HAP-1 (cell line): Measurements from ENCODE around the gene GAS2L2.
"Not testable (repeated sequence)": the region's sequence is repeated elsewhere in the genome, so short reads cannot be mapped to it uniquely, and the experiment has no call there.

Experiments
- DNase-seq, 2 experiments: peaks; one replicate each; pipeline ENCODE4 v3.0.0-alpha.2; 2016 to 2020; ENCODE audit warnings: low spot score in 2 of 2
- H3K27me3 ChIP-seq: fragments of 250-450 bp; sonication (Bioruptor Pico); 2 replicates; pipeline ENCODE4 v1.5.1; 2020; ENCODE audit warnings: low read depth, mild to moderate bottlenecking, moderate library complexity
- H3K36me3 ChIP-seq: fragments of 250-450 bp; sonication (Bioruptor Pico); replicated peaks from 2 replicates; pipeline ENCODE4 v1.5.1; 2020; ENCODE audit warnings: mild to moderate bottlenecking
- H3K4me1 ChIP-seq: fragments of 250-450 bp; sonication (Bioruptor Pico); 2 replicates; pipeline ENCODE4 v1.5.1; 2020; ENCODE audit warnings: mild to moderate bottlenecking
- H3K4me3 ChIP-seq: fragments of 250-450 bp; sonication (Bioruptor Pico); 2 replicates; pipeline ENCODE4 v1.5.1; 2020; ENCODE audit warnings: mild to moderate bottlenecking, moderate library complexity
- H3K9me3 ChIP-seq: fragments of 250-450 bp; sonication (Bioruptor Pico); 2 replicates; pipeline ENCODE4 v1.5.1; 2020; ENCODE audit warnings: mild to moderate bottlenecking, moderate library complexity
- in situ Hi-C: fragments of 300-500 bp; cut with MboI; formaldehyde crosslinking; loops from 3 replicates; pipeline ENCODE4 v1.14.3; 2020; ENCODE audit warnings: low sequenced_read_pairs, inconsistent platforms, mixed read lengths

GAS2L2 gene

GRCh38 chr17:35703308-35703707 lies 49.7 kb downstream of the GAS2L2 start:
- in situ Hi-C loops, H3K4me3 ChIP-seq, H3K27me3 ChIP-seq, H3K36me3 ChIP-seq, H3K4me1 ChIP-seq, H3K9me3 ChIP-seq, DNase-seq: not testable (repeated sequence)

GRCh38 chr17:35701491-35701890 lies 51.5 kb downstream of the GAS2L2 start:
- in situ Hi-C loops, result no loop called here
- no peaks in the 10 kb centered on the region for H3K9me3 ChIP-seq
- no peak for DNase-seq
- H3K36me3 ChIP-seq, result no peaks in the 10 kb centered on the region; the same call in none of the 2 replicates
- no peaks in the 10 kb centered on the region for H3K27me3 ChIP-seq
- peaks cover 2% of the 10 kb centered on the region; the same call in 1 of the 2 replicates for H3K4me1 ChIP-seq
- no peak overlapping the region for H3K4me3 ChIP-seq

GRCh38 chr17:35700150-35700549 lies 52.9 kb downstream of the GAS2L2 start:
- Histone ChIP-seq H3K27me3 (no peaks in the 10 kb centered on the region), H3K9me3 (no peaks in the 10 kb centered on the region), H3K4me3 (no peak overlapping the region), H3K4me1 (peaks cover 2% of the 10 kb centered on the region; the same call in 1 of the 2 replicates), H3K36me3 (peaks cover 9% of the 10 kb centered on the region)
- in situ Hi-C loops, result no loop called here
- DNase-seq, result no peak

GRCh38 chr17:35698800-35699199 lies 54.2 kb downstream of the GAS2L2 start:
- in situ Hi-C loops, result no loop called here
- H3K4me1 ChIP-seq, result no peaks in the 10 kb centered on the region
- H3K36me3 ChIP-seq, result peaks cover 19% of the 10 kb centered on the region
- DNase-seq, result no peak
- no peaks in the 10 kb centered on the region for H3K9me3 ChIP-seq
- no peak overlapping the region for H3K4me3 ChIP-seq
- no peaks in the 10 kb centered on the region for H3K27me3 ChIP-seq

GRCh38 chr17:35695613-35696012 lies 57.4 kb downstream of the GAS2L2 start:
- Histone ChIP-seq H3K9me3 (no peaks in the 10 kb centered on the region), H3K4me3 (no peak overlapping the region), H3K27me3 (no peaks in the 10 kb centered on the region), H3K36me3 (peaks cover 23% of the 10 kb centered on the region), H3K4me1 (no peaks in the 10 kb centered on the region)
- DNase-seq, result no peak
- in situ Hi-C loops, result no loop called here

- no peak overlapping the region for H3K4me3 ChIP-seq
Measured at GRCh38 chr17:35694906-35695305, 58.1 kb downstream of the GAS2L2 start.

More at GRCh38 chr17:35694906-35695305, 58.1 kb downstream of the GAS2L2 start:
- no peaks in the 10 kb centered on the region for H3K9me3 ChIP-seq
- no peaks in the 10 kb centered on the region for H3K27me3 ChIP-seq
- peaks cover 23% of the 10 kb centered on the region for H3K36me3 ChIP-seq
- H3K4me1 ChIP-seq, result no peaks in the 10 kb centered on the region
- no peak for DNase-seq
- in situ Hi-C loops, result no loop called here
